Neural progenitor cell (in vitro differentiated cells): Measurements from ENCODE around the gene NLK.

Experiments
- CTCF ChIP-seq: fragments of 200-600 bp; sonication (generic); IDR thresholded peaks from 2 replicates; pipeline ENCODE4 v1.5.1; 2017; ENCODE audit warnings: antibody characterized with exemption, mild to moderate bottlenecking
- EZH2 ChIP-seq: fragments of 200-600 bp; sonication (generic); IDR thresholded peaks from 2 replicates; pipeline ENCODE4 v1.6.1; 2017; ENCODE audit warnings: antibody characterized with exemption, mild to moderate bottlenecking, moderate library complexity
- EZH2phosphoT487 ChIP-seq: fragments of 200-600 bp; sonication (generic); IDR thresholded peaks from 2 replicates; pipeline ENCODE4 v1.6.1; 2017; ENCODE audit warnings: antibody characterized with exemption

GRCh38 chr17:28226563-28227315, 184.3 kb downstream of the NLK start:
- TF ChIP-seq CTCF (no peak), EZH2 (no peak), EZH2phosphoT487 (no peak)
